PC-9 (cell line): ENCODE measurements around the gene TMEM191B. TPM values are rescaled to one million over a fixed set of nuclear protein-coding genes. Genes with fewer than 3 reads are reported as not detected.
"Not testable (repeated sequence)": the region's sequence is repeated elsewhere in the genome, so short reads cannot be mapped to it uniquely, and the experiment has no call there.

ENCODE experiments used
- BruUV-seq: library from RNA; stranded (reverse); fragments of 400-500 nt; replicated peaks from 2 replicates; lab custom pipeline; 2021; lab: Mats Ljungman, UMichigan
- CTCF ChIA-PET: fragments of 300-600 bp; sonication (Branson Sonifier 250); formaldehyde crosslinking; loops from one replicate; lab custom pipeline; 2022; ENCODE audit warnings: antibody characterized with exemption; lab: Charles Lee
- POLR2A ChIA-PET: fragments of 300-600 bp; sonication (Branson Sonifier 250); formaldehyde crosslinking; loops from one replicate; lab custom pipeline; 2022; ENCODE audit warnings: antibody characterized with exemption; ENCODE audit not compliant: unreplicated experiment; lab: Charles Lee
- DNase-seq, 2 experiments: peaks; one replicate each; pipeline versions ENCODE4 v3.0.0 to v3.0.0-alpha.2; 2015 to 2022; ENCODE audit warnings: mixed read lengths in 1 of 2
- H2AFZ ChIP-seq: fragments of 200-600 bp; sonication (generic); 2 replicates; pipeline ENCODE4 v1.8.1; 2017; ENCODE audit warnings: antibody characterized with exemption
- H3F3A ChIP-seq: fragments of 200-600 bp; sonication (generic); 2 replicates; pipeline ENCODE4 v1.8.1; 2017; ENCODE audit warnings: antibody characterized with exemption, mild to moderate bottlenecking, low read depth; ENCODE audit not compliant: insufficient read depth
- H3K27ac ChIP-seq: fragments of 200-600 bp; sonication (generic); 2 replicates; pipeline ENCODE4 v1.6.1; 2016; ENCODE audit warnings: mixed run types
- H3K27me3 ChIP-seq: fragments of 200-600 bp; sonication (generic); 2 replicates; pipeline ENCODE4 v1.6.1; 2016; ENCODE audit warnings: low read depth, mixed run types; ENCODE audit not compliant: insufficient read depth
- H3K36me3 ChIP-seq: fragments of 200-600 bp; sonication (generic); 2 replicates; pipeline ENCODE4 v1.6.1; 2016; ENCODE audit warnings: low read depth, mixed run types
- H3K4me1 ChIP-seq: fragments of 200-600 bp; sonication (generic); replicated peaks from 2 replicates; pipeline ENCODE4 v1.6.1; 2016; ENCODE audit warnings: mixed run types; ENCODE audit not compliant: insufficient read depth
- H3K4me2 ChIP-seq: fragments of 200-600 bp; sonication (generic); 2 replicates; pipeline ENCODE4 v1.6.1; 2017; ENCODE audit warnings: mixed run types
- H3K4me3 ChIP-seq: fragments of 200-600 bp; sonication (generic); 2 replicates; pipeline ENCODE4 v1.6.1; 2016; ENCODE audit warnings: mixed run types
- H3K79me2 ChIP-seq: fragments of 200-600 bp; sonication (generic); 2 replicates; pipeline ENCODE4 v1.6.1; 2017; ENCODE audit warnings: low read depth, mixed run types
- H3K9me2 ChIP-seq: fragments of 200-600 bp; sonication (generic); 2 replicates; pipeline ENCODE4 v1.8.1; 2017; ENCODE audit warnings: mild to moderate bottlenecking; ENCODE audit not compliant: insufficient read depth
- H3K9me3 ChIP-seq: fragments of 200-600 bp; sonication (generic); 2 replicates; pipeline ENCODE4 v1.8.1; 2016; ENCODE audit warnings: low read depth; ENCODE audit not compliant: insufficient read depth
- H4K20me1 ChIP-seq: fragments of 200-600 bp; sonication (generic); 2 replicates; pipeline ENCODE4 v1.8.1; 2017; ENCODE audit not compliant: insufficient read depth
- intact Hi-C: fragments of 100-400 bp; cut with micrococcal nuclease; formaldehyde crosslinking; loops from one replicate; pipeline ENCODE4 v1.10.0; 2022; ENCODE audit not compliant: unreplicated experiment
- total RNA-seq: library from RNA; stranded (reverse); gene quantifications from 2 replicates; pipeline ENCODE4 v1.2.3, GENCODE V29; 2021

TMEM191B gene
- total RNA-seq, 1 experiment from 2014 or later, result 1.4 TPM

GRCh38 chr22:18577090-18577818 lies 49.7 kb downstream of the TMEM191B start:
- H3F3A ChIP-seq, H3K27me3 ChIP-seq, H3K79me2 ChIP-seq, H3K9me2 ChIP-seq, H3K9me3 ChIP-seq, H3K36me3 ChIP-seq, H3K4me1 ChIP-seq, H3K4me2 ChIP-seq, CTCF ChIA-PET, H4K20me1 ChIP-seq, DNase-seq, POLR2A ChIA-PET, H2AFZ ChIP-seq, intact Hi-C loops, H3K27ac ChIP-seq, BruUV-seq, H3K4me3 ChIP-seq: not testable (repeated sequence)

GRCh38 chr22:18577847-18578246 lies 50.2 kb downstream of the TMEM191B start:
- H3K4me1 ChIP-seq, H4K20me1 ChIP-seq, H3K9me3 ChIP-seq, BruUV-seq, DNase-seq, H3K9me2 ChIP-seq, H2AFZ ChIP-seq, intact Hi-C loops, H3K79me2 ChIP-seq, H3F3A ChIP-seq, H3K36me3 ChIP-seq, H3K4me2 ChIP-seq, CTCF ChIA-PET, H3K4me3 ChIP-seq, H3K27me3 ChIP-seq, POLR2A ChIA-PET, H3K27ac ChIP-seq: not testable (repeated sequence)

Other genes with a start within 250 kb of the TMEM191B start
- not detected in 2 replicates for gene GGTLC3, start 9.6 kb upstream of the TMEM191B start, total RNA-seq
- 0.15 and 0.22 TPM in 2 replicates for gene RIMBP3, start 84.1 kb downstream of the TMEM191B start, total RNA-seq